Measurements from ENCODE around the gene ATP13A3.

ATP13A3 gene

GRCh38 chr3:194476784-194477183 lies 10.0 kb downstream of the ATP13A3 start:
- no peak for DNase-seq

GRCh38 chr3:194475978-194476377 lies 10.8 kb downstream of the ATP13A3 start:
- peak in 1 of 56 donors; percentile 8 for DNase-seq

- DNase-seq: no peak
Observed at GRCh38 chr3:194475138-194475932, 11.5 kb downstream of the ATP13A3 start.

- no peak for DNase-seq
Observed at GRCh38 chr3:194474675-194475074, 12.1 kb downstream of the ATP13A3 start.

- peak in 6 of 56 donors; percentile 6 to 41 (median 23) for DNase-seq
Observed at GRCh38 chr3:194472290-194472920, 14.4 kb downstream of the ATP13A3 start.

- no peak for DNase-seq
Observed at GRCh38 chr3:194471863-194472262, 14.9 kb downstream of the ATP13A3 start.

GRCh38 chr3:194470615-194471014 lies 16.2 kb downstream of the ATP13A3 start:
- no peak for DNase-seq

- DNase-seq: no peak
Observed at GRCh38 chr3:194469977-194470376, 16.8 kb downstream of the ATP13A3 start.

GRCh38 chr3:194468086-194468485 lies 18.7 kb downstream of the ATP13A3 start:
- DNase-seq: no peak

GRCh38 chr3:194466761-194467356 lies 19.9 kb downstream of the ATP13A3 start:
- no peak for DNase-seq

GRCh38 chr3:194465920-194466570 lies 20.8 kb downstream of the ATP13A3 start:
- DNase-seq: no peak

GRCh38 chr3:194465246-194465645 lies 21.6 kb downstream of the ATP13A3 start:
- no peak for DNase-seq

- DNase-seq: no peak
Observed at GRCh38 chr3:194464692-194465091, 22.1 kb downstream of the ATP13A3 start.

- DNase-seq: no peak
Observed at GRCh38 chr3:194462936-194463335, 23.9 kb downstream of the ATP13A3 start.

- no peak for DNase-seq
Observed at GRCh38 chr3:194460566-194460965, 26.2 kb downstream of the ATP13A3 start.

GRCh38 chr3:194458131-194458530 lies 28.7 kb downstream of the ATP13A3 start:
- no peak for DNase-seq

GRCh38 chr3:194455481-194455880 lies 31.3 kb downstream of the ATP13A3 start:
- DNase-seq: no peak

GRCh38 chr3:194450341-194450740 lies 36.5 kb downstream of the ATP13A3 start:
- no peak for DNase-seq

GRCh38 chr3:194449913-194450312 lies 36.9 kb downstream of the ATP13A3 start:
- DNase-seq: no peak

- no peak for DNase-seq
Observed at GRCh38 chr3:194447657-194448056, 39.1 kb downstream of the ATP13A3 start.

GRCh38 chr3:194447161-194447560 lies 39.6 kb downstream of the ATP13A3 start:
- no peak for DNase-seq

- no peak for DNase-seq
Observed at GRCh38 chr3:194446754-194447153, 40.0 kb downstream of the ATP13A3 start.
